WERI-Rb-1 (cell line): ENCODE results near the gene ZNF140.

Source experiments
- DNase-seq: peaks from one replicate; pipeline ENCODE4 v3.0.0-alpha.2; 2020
- H3K27ac ChIP-seq: fragments of 250-450 bp; sonication (Bioruptor Pico); 2 replicates; pipeline ENCODE4 v1.5.1; 2020; ENCODE audit warnings: mild to moderate bottlenecking, moderate library complexity
- H3K27me3 ChIP-seq: fragments of 250-450 bp; sonication (Bioruptor Pico); 2 replicates; pipeline ENCODE4 v1.5.1; 2021; ENCODE audit warnings: mild to moderate bottlenecking, low read depth, moderate library complexity; ENCODE audit not compliant: insufficient read depth, severe bottlenecking
- H3K36me3 ChIP-seq: fragments of 250-450 bp; sonication (Bioruptor Pico); 2 replicates; pipeline ENCODE4 v1.5.1; 2020; ENCODE audit warnings: mild to moderate bottlenecking, moderate library complexity
- H3K4me3 ChIP-seq: 2 replicates; pipeline ENCODE4 v1.5.1; 2011; ENCODE audit warnings: low read depth, mild to moderate bottlenecking, control low read depth, low read length
- H3K9me3 ChIP-seq: fragments of 250-450 bp; sonication (Bioruptor Pico); 2 replicates; pipeline ENCODE4 v1.5.1; 2021; ENCODE audit warnings: mild to moderate bottlenecking, moderate library complexity; ENCODE audit not compliant: severe bottlenecking
- CTCF ChIP-seq: IDR thresholded peaks from 2 replicates; pipeline ENCODE4 v1.5.1; 2011; ENCODE audit warnings: low read depth, mild to moderate bottlenecking, control low read depth, inconsistent platforms, low read length

The ZNF140 gene

DNA sequence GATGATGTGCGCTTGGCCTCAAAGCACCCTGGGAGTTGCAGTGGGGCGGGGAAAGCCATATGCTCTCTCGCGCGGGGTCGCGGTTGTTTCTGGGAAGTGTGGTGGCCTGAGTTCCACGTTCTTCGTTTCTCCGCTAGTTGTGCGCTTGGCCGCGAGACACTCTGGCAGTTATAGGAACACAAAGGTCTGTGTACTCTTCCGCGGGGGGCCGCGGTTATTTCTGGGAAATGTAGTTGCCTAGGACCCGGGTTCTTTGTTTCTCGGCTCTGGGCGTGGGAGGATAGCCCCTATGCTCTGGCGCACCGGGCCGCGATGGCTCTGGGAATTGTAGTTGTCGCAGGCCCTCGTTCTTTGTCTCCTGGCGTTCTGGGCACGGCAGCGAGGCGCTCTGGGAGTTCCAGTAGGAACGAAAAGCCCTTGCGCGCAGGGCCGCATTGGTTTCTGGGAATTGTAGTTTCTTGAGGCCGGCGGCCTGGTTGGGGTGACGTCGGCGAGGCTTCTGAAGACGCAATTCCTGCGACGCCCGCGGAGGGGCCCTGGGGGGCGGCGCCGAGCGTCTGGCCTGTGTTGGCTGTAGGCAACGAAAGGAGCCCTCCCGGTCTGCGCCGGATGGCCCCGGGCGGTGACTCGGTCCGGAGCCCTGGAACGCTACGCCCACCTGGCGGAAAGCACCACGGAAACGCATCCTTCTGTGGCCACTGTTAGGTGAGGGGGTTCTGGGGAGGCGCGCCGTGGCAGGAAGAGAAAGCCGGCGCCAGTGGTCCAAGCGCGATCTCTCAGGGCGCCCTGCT lies at the start of gene ZNF140:
TSS of gene ZNF140 (plus strand) at position 556 of the 791 bp plus-strand sequence. CDS start 398 bp downstream, outside the sequence.
- 0 out of 2 replicates have a peak, but pooled peaks have one; percentile 16 for TF ChIP-seq CTCF
- DNase-seq, result peak; percentile 96
- H3K9me3 ChIP-seq, result peaks cover 45% of the 10 kb centered on the region
- H3K4me3 ChIP-seq, result peak within 1 kb of the TSS; percentile 77
- H3K27ac ChIP-seq, result peak within 1 kb of the TSS; percentile 98
- peaks cover 42% of the 10 kb centered on the region for H3K36me3 ChIP-seq
- H3K27me3 ChIP-seq, result no peaks in the 10 kb centered on the region

- Histone ChIP-seq H3K9me3 (peaks cover 41% of the 10 kb centered on the region), H3K27ac (peak within 1 kb of the TSS; percentile 96), H3K27me3 (no peaks in the 10 kb centered on the region), H3K4me3 (peak within 1 kb of the TSS; percentile 72), H3K36me3 (peaks cover 42% of the 10 kb centered on the region)
- peak; percentile 98 for DNase-seq
- no peak for TF ChIP-seq CTCF
Observed at GRCh38 chr12:133037207-133038005, 43.3 kb upstream of the ZNF140 start, which contains the start of gene ZNF84. Gene ZNF84 (plus strand): TSS chr12:133037509. CDS start chr12:133041468, 3,959 bp downstream.

GRCh38 chr12:133038118-133038709 lies 42.5 kb upstream of the ZNF140 start:
- Histone ChIP-seq H3K36me3 (peaks cover 50% of the 10 kb centered on the region), H3K9me3 (peaks cover 44% of the 10 kb centered on the region), H3K27ac (peak overlapping the region; percentile 96), H3K4me3 (peak overlapping the region; percentile 72), H3K27me3 (no peaks in the 10 kb centered on the region)
- no peak for DNase-seq
- TF ChIP-seq CTCF, result no peak

DNA sequence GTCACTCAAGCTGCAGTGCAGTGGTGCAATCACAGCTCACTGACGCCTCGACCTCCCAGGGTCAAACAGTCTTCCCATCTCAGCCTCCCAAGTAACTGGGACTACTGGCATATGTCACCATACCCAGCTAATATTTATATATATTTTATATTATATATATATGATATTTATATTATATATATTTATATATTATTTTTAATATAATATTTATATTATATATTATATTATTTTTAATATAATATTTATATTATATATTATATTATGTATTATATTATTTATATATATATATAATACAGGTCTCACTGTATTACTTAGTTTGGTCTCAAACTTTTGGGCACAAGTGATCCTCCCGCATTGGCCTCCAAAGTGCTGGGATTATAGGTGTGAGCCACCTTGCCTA lies 34.0 kb upstream of the ZNF140 start:
- no peaks in the 10 kb centered on the region for H3K27me3 ChIP-seq
- no peak overlapping the region for H3K4me3 ChIP-seq
- H3K27ac ChIP-seq, result no peak overlapping the region
- H3K36me3 ChIP-seq, result peaks cover 97% of the 10 kb centered on the region
- H3K9me3 ChIP-seq, result peaks cover 47% of the 10 kb centered on the region
- no peak for DNase-seq
- no peak for TF ChIP-seq CTCF

- no peak for TF ChIP-seq CTCF
- Histone ChIP-seq H3K4me3 (no peak overlapping the region), H3K36me3 (peaks cover 55% of the 10 kb centered on the region), H3K27ac (no peak overlapping the region), H3K27me3 (no peaks in the 10 kb centered on the region), H3K9me3 (peaks cover 81% of the 10 kb centered on the region)
- DNase-seq, result no peak
Observed at GRCh38 chr12:133057446-133057845, 23.3 kb upstream of the ZNF140 start.
